Rectal smooth muscle tissue (tissue), 1 donor: ENCODE measurements around the gene FTCDNL1.

Experiments
- H3K27ac ChIP-seq: one replicate; pipeline ENCODE4 v1.7.0; 2013; ENCODE audit warnings: low read depth, low read length, inconsistent platforms
- H3K27me3 ChIP-seq: one replicate; pipeline ENCODE4 v1.7.0; 2013; ENCODE audit warnings: low read length; ENCODE audit not compliant: control insufficient read depth, insufficient read depth
- H3K36me3 ChIP-seq: one replicate; pipeline ENCODE4 v1.7.0; 2013; ENCODE audit warnings: low read length; ENCODE audit not compliant: control insufficient read depth, insufficient read depth
- H3K4me1 ChIP-seq: one replicate; pipeline ENCODE4 v1.7.0; 2013; ENCODE audit warnings: low read length; ENCODE audit not compliant: control insufficient read depth, insufficient read depth
- H3K4me3 ChIP-seq: one replicate; pipeline ENCODE4 v1.7.0; 2013; ENCODE audit warnings: low read length
- H3K9ac ChIP-seq: one replicate; pipeline ENCODE4 v1.7.0; 2013; ENCODE audit warnings: low read length

FTCDNL1 gene

DNA sequence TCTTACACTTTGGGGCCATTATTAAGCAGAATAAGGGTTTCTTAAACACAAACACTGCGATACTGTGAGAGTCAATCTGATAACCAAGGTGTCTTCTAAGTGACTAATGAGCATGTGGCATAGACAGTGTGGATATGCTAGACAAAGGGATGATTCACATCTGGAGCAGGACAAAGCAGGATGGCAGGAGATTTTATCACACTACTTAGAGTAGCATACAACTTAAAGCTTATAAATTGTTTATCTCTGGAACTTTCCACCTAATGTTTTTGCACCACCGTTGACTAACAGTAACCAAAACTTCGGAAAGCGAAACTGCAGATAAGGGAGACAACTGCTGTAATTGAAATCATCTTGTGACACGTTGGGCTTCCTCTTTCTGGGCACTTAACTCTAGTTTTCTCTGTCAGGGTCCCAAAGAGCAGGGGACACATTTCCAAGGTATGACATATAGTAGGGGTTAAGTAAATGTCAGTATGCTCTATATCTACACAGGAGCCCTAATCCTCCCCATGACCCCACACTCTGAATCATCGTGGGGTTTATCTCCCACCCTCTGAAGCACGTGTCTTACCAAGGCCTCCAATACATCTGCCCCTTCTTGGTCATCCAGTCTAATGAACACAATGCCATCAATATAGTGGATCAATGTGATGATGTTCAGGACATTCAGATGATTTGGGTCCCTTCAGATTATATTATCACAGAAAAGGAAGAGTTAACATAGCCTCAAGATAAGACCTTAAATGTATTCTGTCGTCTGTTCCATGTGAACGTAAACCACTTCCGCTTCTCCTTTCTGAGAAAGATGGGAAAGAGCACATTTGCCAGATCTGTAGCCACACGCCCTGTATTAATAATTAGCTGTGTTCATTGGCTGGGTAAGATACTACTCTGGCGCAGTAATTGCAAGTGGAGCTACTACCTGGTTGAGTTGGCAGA, 78.7 kb downstream of the FTCDNL1 start:
- Histone ChIP-seq H3K27ac (no peak overlapping the region), H3K9ac (no peak overlapping the region), H3K27me3 (no peaks in the 10 kb centered on the region), H3K4me3 (no peak overlapping the region), H3K4me1 (no peaks in the 10 kb centered on the region), H3K36me3 (no peaks in the 10 kb centered on the region)

DNA sequence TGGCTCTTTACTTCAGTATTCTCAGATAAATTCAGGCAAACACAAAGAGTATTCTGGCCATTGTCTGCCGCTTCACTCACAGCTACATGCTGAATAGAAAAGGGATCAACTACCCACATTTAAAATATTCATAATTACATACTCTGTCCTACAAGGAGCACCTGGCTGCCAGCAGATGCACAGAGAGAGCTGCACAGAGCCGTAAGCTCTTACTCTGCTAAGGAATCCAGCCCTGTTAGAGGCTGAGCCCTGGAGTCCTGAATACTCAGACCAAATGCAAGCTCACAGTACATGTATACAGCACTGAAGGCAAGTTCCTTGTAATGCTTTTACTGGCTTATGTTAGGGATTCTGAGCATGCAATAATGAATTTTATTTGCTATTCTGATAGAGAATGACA, 80.3 kb downstream of the FTCDNL1 start:
- Histone ChIP-seq H3K9ac (no peak overlapping the region), H3K4me3 (no peak overlapping the region), H3K36me3 (no peaks in the 10 kb centered on the region), H3K27me3 (no peaks in the 10 kb centered on the region), H3K4me1 (no peaks in the 10 kb centered on the region), H3K27ac (no peak overlapping the region)

DNA sequence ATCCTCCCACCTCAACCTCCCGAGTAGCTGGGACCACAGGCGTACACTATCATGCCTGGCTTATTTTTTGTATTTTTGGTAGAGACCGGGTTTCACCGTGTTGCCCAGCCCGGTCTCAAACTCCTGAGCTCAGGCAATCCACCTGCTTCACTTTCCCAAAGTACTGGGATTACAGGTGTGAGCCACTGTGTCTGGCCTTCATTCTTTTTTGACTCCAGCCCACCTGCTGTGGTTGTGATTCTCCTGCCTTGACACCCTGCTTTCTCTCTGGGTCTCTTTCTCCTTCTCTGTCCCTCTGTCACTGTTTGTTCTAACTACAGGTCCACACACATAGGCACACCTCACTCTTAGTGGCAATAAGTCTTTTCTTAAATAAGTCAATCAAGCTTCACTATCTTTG, 85.3 kb downstream of the FTCDNL1 start:
- no peak overlapping the region for H3K4me3 ChIP-seq
- H3K9ac ChIP-seq = no peak overlapping the region
- H3K27me3 ChIP-seq = no peaks in the 10 kb centered on the region

DNA sequence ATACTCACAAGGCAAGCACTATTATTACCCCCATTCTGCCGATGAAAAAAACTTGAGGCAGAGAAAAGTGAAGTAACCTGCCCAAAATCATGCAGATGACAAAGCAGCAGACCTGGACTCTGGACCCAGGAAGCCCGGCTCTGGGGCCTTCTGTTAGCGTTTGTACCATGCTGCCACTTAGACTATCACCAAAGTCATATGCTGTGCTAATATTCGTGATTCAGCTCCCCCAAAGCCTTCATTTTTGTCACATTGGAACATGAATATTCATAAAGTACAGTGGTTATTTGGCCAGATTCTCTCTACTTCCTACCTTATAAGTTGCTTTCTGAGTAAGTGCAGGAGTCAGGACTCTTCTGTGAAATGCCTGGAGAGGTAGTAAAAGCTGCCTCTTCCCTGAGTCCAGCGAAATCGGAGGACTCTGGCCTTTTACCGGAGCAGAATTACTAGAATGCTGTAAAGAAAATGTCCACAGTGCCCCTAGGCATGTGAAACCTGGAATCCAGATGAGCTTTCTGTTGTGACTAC, 86.7 kb downstream of the FTCDNL1 start:
- Histone ChIP-seq H3K9ac (no peak overlapping the region), H3K27me3 (no peaks in the 10 kb centered on the region), H3K4me1 (no peaks in the 10 kb centered on the region), H3K27ac (no peak overlapping the region), H3K4me3 (no peak overlapping the region), H3K36me3 (no peaks in the 10 kb centered on the region)

More for the DNA sequence above, 85.3 kb downstream of the FTCDNL1 start:
- Histone ChIP-seq H3K27ac (no peak overlapping the region), H3K36me3 (no peaks in the 10 kb centered on the region), H3K4me1 (no peaks in the 10 kb centered on the region)

DNA sequence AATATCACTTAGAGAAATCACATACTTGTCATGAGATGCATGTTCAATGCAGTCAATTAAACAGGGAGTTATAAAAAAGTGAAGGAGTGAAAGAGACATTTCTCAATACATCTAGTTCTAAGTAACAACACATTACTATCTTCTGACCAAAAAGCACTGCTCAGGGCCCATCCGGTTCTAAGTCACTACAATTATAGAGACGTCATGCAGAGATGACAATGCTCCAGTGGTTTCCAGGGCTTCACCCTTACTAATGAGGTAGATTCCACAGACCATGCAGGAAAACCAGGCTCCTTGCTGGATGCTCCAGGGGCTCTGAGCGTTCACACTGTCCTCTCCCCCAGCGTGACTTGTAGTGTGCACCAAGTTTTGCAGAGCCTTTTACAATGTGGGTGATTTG, 88.0 kb downstream of the FTCDNL1 start:
- Histone ChIP-seq H3K36me3 (no peaks in the 10 kb centered on the region), H3K4me3 (no peak overlapping the region), H3K27ac (no peak overlapping the region), H3K4me1 (no peaks in the 10 kb centered on the region), H3K9ac (no peak overlapping the region), H3K27me3 (no peaks in the 10 kb centered on the region)

DNA sequence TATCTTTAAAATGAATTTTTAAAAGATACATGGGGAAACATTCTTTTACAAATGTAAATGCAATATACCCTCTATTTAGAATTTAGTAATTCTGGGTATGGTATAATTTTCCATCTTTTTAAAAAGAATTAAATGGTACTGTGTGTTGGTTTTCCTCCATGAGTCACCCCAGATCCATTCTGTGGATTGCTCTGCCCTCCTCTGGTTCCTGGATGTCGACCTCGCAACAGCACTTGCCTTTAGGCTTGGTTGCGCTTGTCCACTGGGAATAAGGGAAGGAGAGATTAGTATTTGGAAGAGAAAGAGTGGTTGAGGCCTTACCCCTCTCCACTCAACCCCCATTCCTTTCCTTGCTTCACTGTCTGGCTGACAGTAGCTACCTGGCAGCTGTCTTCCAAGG, 90.4 kb downstream of the FTCDNL1 start:
- Histone ChIP-seq H3K9ac (no peak overlapping the region), H3K36me3 (no peaks in the 10 kb centered on the region), H3K27me3 (no peaks in the 10 kb centered on the region), H3K27ac (no peak overlapping the region), H3K4me3 (no peak overlapping the region), H3K4me1 (peaks cover 4% of the 10 kb centered on the region)

DNA sequence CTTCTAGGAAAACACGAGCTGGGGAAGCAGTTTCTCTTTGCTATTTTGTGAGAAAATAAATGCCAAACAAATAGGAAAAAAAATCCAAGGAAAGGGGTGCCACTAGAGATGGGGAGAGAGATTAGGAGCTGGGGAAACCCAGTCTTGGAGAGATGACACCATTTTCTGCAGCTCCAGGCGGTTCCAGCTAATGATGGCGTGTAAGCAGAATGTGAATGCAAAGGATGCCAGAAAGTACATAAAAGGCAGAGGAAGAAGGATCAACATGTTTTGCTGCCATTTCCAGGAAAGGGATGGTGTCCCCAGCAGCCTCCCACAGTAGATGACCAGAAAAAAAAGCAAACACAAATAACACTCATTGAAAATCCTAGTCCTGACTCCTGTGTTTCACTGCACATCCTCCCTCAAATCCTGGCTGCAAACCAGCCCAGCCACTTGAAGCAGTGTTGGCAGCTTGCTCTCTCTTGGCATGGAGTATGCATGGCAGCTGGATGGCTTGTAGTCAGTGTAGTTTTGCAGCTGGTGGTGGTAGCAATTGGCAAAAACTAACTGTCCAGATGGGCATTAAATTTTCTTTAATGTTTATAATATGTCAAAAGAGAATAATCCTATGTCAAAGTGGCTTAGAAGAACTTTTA, 93.6 kb downstream of the FTCDNL1 start:
- Histone ChIP-seq H3K9ac (no peak overlapping the region), H3K27ac (no peak overlapping the region), H3K4me1 (peaks cover 4% of the 10 kb centered on the region), H3K27me3 (no peaks in the 10 kb centered on the region), H3K4me3 (no peak overlapping the region), H3K36me3 (no peaks in the 10 kb centered on the region)

DNA sequence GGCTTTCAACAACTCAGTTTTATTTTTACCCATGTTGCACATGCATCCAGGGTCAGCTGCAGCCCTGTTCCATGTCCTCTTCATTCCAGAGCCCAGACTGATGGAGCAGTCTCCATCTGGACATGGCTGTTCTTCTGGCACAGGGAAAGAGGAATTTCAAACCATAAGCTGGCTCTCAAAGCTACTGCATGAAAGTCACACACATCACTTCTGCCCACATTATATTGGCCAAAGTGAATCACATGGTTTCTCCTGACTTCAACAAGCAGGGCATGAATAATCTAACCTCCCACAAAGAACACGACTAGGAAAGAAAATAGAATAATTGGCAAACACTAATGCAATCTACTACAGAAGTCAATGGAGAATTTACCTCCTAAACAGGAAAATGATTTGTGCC, 94.2 kb downstream of the FTCDNL1 start:
- Histone ChIP-seq H3K36me3 (no peaks in the 10 kb centered on the region), H3K27ac (no peak overlapping the region), H3K27me3 (no peaks in the 10 kb centered on the region), H3K4me1 (peaks cover 4% of the 10 kb centered on the region), H3K4me3 (no peak overlapping the region), H3K9ac (no peak overlapping the region)

DNA sequence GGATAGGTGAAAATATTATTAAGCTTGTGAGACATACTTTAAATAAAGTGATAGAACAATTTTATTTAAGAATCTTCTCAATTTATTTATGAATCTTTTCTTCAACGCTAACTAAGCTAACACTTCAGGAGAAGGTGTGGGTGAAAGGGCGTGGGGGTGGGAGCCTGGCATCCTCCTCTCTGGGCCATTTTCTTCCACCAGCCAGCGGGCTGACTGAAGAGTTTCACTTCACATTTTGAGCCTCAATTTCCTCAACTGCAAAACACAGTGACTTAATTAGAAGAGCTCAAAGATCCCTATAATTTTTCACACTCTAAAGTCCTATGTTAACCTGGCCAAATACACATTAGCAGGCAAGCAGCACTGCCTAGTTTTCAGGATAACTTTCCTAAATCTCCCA, 94.8 kb downstream of the FTCDNL1 start:
- H3K27ac ChIP-seq = no peak overlapping the region
- H3K36me3 ChIP-seq = no peaks in the 10 kb centered on the region
- no peaks in the 10 kb centered on the region for H3K27me3 ChIP-seq
- no peak overlapping the region for H3K9ac ChIP-seq
- H3K4me3 ChIP-seq = no peak overlapping the region
- peaks cover 4% of the 10 kb centered on the region for H3K4me1 ChIP-seq

DNA sequence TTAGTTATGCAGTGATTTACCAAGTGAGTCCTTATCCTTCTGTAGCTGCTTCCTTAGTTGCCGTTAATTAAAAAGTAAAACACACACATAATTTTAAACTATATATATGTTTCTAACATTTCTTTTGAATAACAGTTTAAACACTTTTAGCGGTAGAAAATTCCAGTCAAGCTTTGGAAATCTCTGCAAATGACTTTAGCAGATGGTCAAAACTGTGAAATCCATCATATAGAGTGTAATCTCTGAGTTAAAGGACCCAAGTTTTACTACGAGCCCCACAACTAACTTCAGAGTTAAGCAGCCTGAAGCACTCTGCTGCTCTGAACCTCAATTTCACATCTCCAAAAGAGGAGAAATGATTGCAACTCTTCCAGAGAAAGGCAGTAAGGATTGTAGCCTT, 96.2 kb downstream of the FTCDNL1 start:
- Histone ChIP-seq H3K27me3 (no peaks in the 10 kb centered on the region), H3K4me3 (no peak overlapping the region), H3K36me3 (no peaks in the 10 kb centered on the region), H3K9ac (no peak overlapping the region), H3K4me1 (peaks cover 4% of the 10 kb centered on the region), H3K27ac (no peak overlapping the region)

DNA sequence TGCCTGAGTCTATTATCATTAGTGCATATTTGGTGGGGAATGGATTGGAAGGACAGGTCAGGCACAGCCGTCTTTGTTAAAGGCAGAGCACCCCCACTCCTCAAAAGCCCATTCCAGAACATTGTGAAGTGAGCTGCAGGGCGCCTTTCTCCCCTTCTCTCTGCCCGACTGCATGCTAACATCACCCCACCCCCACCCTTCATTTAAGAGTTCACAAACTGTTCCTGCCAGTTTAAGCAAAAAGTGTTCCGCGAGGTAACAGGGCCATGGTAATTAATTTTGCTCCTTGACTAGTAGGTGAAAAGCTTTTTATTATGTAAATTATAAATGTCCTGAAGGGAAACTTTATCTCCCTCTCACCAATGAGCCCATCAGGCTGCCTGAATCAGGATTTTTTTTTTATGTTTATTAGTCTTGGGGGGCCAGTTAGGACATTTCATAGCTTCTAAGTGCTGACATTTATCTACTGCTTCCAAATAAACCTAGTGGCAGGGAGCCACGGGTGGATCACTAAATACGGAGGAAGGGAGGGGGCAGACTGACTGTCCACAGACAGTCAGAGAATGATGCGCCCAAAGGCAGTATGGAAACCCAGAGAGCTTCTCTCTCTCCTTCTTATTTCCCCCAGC, 99.4 kb downstream of the FTCDNL1 start:
- no peaks in the 10 kb centered on the region for H3K27me3 ChIP-seq
- no peak overlapping the region for H3K27ac ChIP-seq
- H3K36me3 ChIP-seq = no peaks in the 10 kb centered on the region
- H3K4me3 ChIP-seq = no peak overlapping the region
- H3K9ac ChIP-seq = no peak overlapping the region
- no peaks in the 10 kb centered on the region for H3K4me1 ChIP-seq

DNA sequence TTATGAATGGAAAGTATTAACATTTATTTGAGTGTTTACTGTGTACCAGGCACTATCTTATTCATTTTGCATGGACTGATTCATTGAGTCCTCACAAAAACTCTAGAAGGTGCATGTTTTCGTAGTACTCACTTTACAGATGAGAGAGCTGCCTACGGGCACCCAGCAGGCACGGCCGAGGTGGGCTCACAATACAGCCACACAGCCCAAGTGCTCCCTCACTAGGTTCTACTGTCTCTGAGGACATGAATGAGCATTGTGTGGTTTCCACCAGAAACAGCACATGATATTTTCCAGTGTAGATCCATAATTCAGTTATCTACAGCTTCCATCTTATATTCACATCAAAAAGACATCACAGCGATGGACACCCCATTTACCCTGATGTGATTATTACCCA, 101.4 kb downstream of the FTCDNL1 start:
- Histone ChIP-seq H3K27me3 (no peaks in the 10 kb centered on the region), H3K27ac (no peak overlapping the region), H3K9ac (no peak overlapping the region), H3K4me1 (no peaks in the 10 kb centered on the region), H3K36me3 (no peaks in the 10 kb centered on the region), H3K4me3 (no peak overlapping the region)
